A673 (cell line): ENCODE measurements around the gene MT3. TPM values are rescaled to one million over a fixed set of nuclear protein-coding genes. Genes with fewer than 3 reads are reported as not detected.

Experiments used
- BruUV-seq: library from RNA; stranded (reverse); fragments of 400-500 nt; replicated peaks from 2 replicates; lab custom pipeline; 2021; lab: Mats Ljungman, UMichigan
- CTCF ChIA-PET: fragments of 300-600 bp; sonication (Branson Sonifier 250); formaldehyde crosslinking; loops from one replicate; lab custom pipeline; 2022; ENCODE audit warnings: antibody characterized with exemption; lab: Charles Lee
- POLR2A ChIA-PET: fragments of 300-600 bp; sonication (Branson Sonifier 250); formaldehyde crosslinking; loops from one replicate; lab custom pipeline; 2022; ENCODE audit warnings: antibody characterized with exemption; ENCODE audit not compliant: low non-redundant PET; lab: Charles Lee
- DNase-seq: peaks from one replicate; pipeline ENCODE4 v3.0.0-alpha.2; 2015; ENCODE audit warnings: low spot score
- H3K27ac ChIP-seq: fragments of 200-600 bp; sonication (generic); 2 replicates; pipeline ENCODE4 v1.5.1; 2016; ENCODE audit warnings: mixed run types, low read depth, mild to moderate bottlenecking, mixed read lengths, antibody characterized with exemption, low read length; ENCODE audit not compliant: poor library complexity, severe bottlenecking
- H3K27me3 ChIP-seq: fragments of 200-600 bp; sonication (generic); replicated peaks from 2 replicates; pipeline ENCODE4 v1.6.1; 2017; ENCODE audit warnings: mixed run types, low read depth, mild to moderate bottlenecking, mixed read lengths, antibody characterized with exemption, low read length; ENCODE audit not compliant: insufficient read depth, poor library complexity
- H3K36me3 ChIP-seq: fragments of 200-600 bp; sonication (generic); 2 replicates; pipeline ENCODE4 v1.6.1; 2016; ENCODE audit warnings: mixed run types, mild to moderate bottlenecking, mixed read lengths, antibody characterized with exemption, low read length; ENCODE audit not compliant: insufficient read depth, poor library complexity, severe bottlenecking
- H3K4me1 ChIP-seq: fragments of 200-600 bp; sonication (generic); 2 replicates; pipeline ENCODE4 v1.6.1; 2017; ENCODE audit warnings: mixed run types, mild to moderate bottlenecking, mixed read lengths, antibody characterized with exemption, low read length; ENCODE audit not compliant: insufficient read depth, poor library complexity, severe bottlenecking
- H3K4me3 ChIP-seq: fragments of 200-600 bp; sonication (generic); 2 replicates; pipeline ENCODE4 v1.5.1; 2016; ENCODE audit warnings: low read depth, mixed run types, mild to moderate bottlenecking, mixed read lengths, low read length; ENCODE audit not compliant: poor library complexity, severe bottlenecking
- H3K9me3 ChIP-seq: fragments of 200-600 bp; sonication (generic); 2 replicates; pipeline ENCODE4 v1.6.1; 2016; ENCODE audit warnings: mixed run types, low read depth, mild to moderate bottlenecking, mixed read lengths, antibody characterized with exemption, low read length; ENCODE audit not compliant: poor library complexity, severe bottlenecking
- EZH2 ChIP-seq: fragments of 200-600 bp; sonication (generic); IDR thresholded peaks from 2 replicates; pipeline ENCODE4 v1.6.1; 2017; ENCODE audit warnings: borderline replicate concordance, low read depth, mild to moderate bottlenecking, mixed read lengths, antibody characterized with exemption, low read length; ENCODE audit not compliant: poor library complexity, severe bottlenecking
- intact Hi-C: fragments of 100-400 bp; cut with micrococcal nuclease; formaldehyde crosslinking; loops from one replicate; pipeline ENCODE4 v1.10.0; 2022; ENCODE audit not compliant: unreplicated experiment
- total RNA-seq: library from RNA; stranded (reverse); gene quantifications from 2 replicates; pipeline ENCODE4 v1.2.3, GENCODE V29; 2021
- TF ChIP-seq, protein P1 (sequence below): fragments of 300-800, 200-600 bp; sonication (generic); conservative IDR thresholded peaks from 2 replicates; pipeline ENCODE4 v1.5.1; 2017; ENCODE audit warnings: low read depth, mild to moderate bottlenecking, antibody characterized with exemption, low read length, moderate library complexity, mixed read lengths

MT3 gene
- total RNA-seq, 1 experiment from 2014 or later, result not detected

DNA sequence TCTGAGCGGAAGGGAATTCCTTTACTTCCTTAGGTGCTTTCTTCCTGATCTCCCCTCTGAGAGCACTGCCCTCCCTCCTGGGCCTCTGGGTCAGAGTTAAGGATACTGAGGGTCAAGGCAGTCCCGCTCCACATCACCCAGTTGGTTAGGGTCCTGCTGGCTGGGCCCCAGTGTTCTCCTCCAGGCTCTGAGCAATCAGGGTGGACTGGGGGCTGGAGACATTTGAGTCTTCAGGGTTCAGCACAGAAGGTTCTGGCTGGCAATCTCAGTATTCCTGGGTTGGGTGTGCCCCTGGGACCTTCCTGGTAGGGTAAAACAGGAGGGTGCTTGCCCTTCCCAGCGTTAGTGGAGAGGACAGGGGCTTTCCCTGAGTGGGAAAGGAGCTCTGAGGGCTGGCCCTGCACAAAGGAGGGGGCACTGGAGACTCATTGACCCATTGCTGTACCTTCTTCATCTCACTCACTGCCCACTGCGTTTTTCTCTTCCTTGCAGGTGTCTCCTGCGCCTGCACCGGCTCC, 43.6 kb downstream of the MT3 start:
- intact Hi-C loops, result no loop called here
- ChIA-PET CTCF (no interaction called here), POLR2A (no interaction called here)
- BruUV-seq, result no TSS peak
- TF ChIP-seq EZH2, result no peak
- TF ChIP-seq, protein P1, sequence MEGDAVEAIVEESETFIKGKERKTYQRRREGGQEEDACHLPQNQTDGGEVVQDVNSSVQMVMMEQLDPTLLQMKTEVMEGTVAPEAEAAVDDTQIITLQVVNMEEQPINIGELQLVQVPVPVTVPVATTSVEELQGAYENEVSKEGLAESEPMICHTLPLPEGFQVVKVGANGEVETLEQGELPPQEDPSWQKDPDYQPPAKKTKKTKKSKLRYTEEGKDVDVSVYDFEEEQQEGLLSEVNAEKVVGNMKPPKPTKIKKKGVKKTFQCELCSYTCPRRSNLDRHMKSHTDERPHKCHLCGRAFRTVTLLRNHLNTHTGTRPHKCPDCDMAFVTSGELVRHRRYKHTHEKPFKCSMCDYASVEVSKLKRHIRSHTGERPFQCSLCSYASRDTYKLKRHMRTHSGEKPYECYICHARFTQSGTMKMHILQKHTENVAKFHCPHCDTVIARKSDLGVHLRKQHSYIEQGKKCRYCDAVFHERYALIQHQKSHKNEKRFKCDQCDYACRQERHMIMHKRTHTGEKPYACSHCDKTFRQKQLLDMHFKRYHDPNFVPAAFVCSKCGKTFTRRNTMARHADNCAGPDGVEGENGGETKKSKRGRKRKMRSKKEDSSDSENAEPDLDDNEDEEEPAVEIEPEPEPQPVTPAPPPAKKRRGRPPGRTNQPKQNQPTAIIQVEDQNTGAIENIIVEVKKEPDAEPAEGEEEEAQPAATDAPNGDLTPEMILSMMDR, result no peak
- Histone ChIP-seq H3K4me3 (peak overlapping the region; percentile 23), H3K4me1 (no peaks in the 10 kb centered on the region), H3K36me3 (no peaks in the 10 kb centered on the region), H3K27me3 (peaks cover 59% of the 10 kb centered on the region), H3K9me3 (no peaks in the 10 kb centered on the region), H3K27ac (no peak overlapping the region)
- no peak for DNase-seq

DNA sequence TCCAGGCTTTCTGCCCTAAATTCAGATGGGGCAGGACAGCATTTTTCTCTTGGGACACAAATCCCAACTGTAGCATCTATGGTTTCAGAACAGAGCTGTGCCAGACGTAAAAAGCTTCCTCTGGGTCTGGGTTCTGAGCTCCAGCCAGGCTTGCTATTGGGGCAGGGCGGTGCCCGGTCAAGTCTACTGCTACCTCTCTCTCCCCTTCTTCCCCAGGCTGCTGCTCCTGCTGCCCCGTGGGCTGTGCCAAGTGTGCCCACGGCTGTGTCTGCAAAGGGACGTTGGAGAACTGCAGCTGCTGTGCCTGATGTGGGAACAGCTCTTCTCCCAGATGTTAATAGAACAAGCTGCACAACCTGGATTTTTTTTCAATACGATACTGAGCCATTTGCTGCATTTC, 44.2 kb downstream of the MT3 start:
- H3K27ac ChIP-seq, result no peak overlapping the region
- H3K4me1 ChIP-seq, result no peaks in the 10 kb centered on the region
- ChIA-PET CTCF (interaction anchor here (0.7 kb wide), 1 partner anchor 137 kb away, joined by 3 read pairs; no protein-coding TSS in a partner anchor), POLR2A (no interaction called here)
- no peak overlapping the region for H3K4me3 ChIP-seq
- no TSS peak for BruUV-seq
- peaks cover 66% of the 10 kb centered on the region for H3K27me3 ChIP-seq
- TF ChIP-seq EZH2, result no peak
- TF ChIP-seq, protein P1, result no peak
- DNase-seq, result no peak
- intact Hi-C loops, result no loop called here
- H3K9me3 ChIP-seq, result no peaks in the 10 kb centered on the region
- H3K36me3 ChIP-seq, result no peaks in the 10 kb centered on the region

DNA sequence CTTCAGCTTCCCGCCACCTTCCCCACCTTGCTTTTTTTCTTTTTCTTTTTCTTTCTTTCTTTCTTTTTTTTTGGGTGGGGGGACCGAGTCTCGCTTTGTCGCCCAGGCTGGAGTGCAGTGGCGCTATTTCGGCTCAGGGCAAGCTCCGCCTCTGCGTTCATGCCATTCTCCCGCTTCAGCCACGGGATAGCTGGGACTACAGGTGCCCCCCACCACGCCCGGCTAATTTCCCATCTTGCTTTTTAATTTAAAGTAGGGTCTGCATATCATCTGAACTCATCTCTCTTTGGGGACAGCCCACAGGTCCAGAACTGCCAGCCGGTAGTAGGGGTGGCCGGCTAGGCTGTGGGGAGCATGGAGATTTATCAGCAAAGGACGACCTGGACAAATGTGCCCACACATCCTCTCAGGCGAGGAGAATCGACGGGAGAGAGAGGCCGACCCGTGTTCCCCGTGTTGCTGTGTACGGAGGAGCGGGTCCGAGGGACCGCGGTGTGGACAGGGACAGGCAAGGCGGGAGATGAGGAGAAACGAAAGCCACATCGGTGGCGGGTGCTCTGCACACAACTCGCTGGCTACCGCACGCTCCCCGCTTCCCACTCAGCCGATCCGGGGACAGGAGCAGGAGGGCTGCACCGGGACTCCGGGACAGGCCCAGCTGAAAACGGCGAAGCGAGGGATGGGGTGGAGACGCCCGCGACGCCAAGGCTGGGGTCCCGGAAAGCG, 45.5 kb downstream of the MT3 start:
- no peaks in the 10 kb centered on the region for H3K4me1 ChIP-seq
- intact Hi-C loops, result no loop called here
- no TSS peak for BruUV-seq
- H3K27me3 ChIP-seq, result peaks cover 79% of the 10 kb centered on the region
- DNase-seq, result no peak
- no peak overlapping the region for H3K4me3 ChIP-seq
- TF ChIP-seq, protein P1, result no peak
- no peak for TF ChIP-seq EZH2
- H3K27ac ChIP-seq, result no peak overlapping the region
- ChIA-PET CTCF (no interaction called here), POLR2A (no interaction called here)
- no peaks in the 10 kb centered on the region for H3K36me3 ChIP-seq
- H3K9me3 ChIP-seq, result no peaks in the 10 kb centered on the region
